ENCODE data around the gene SIRT3. TPM values are rescaled to one million over a fixed set of nuclear protein-coding genes. Genes with fewer than 3 reads are reported as not detected.

SIRT3 gene
- total and polyA plus RNA-seq, 4 donors: 14.6 to 21.2 (median 16.4) TPM

- no peak overlapping the region for H3K27ac ChIP-seq (ENCODE audit: low read depth in 1 of 2, low read length in 1 of 2)
- no peak for TF ChIP-seq CTCF (IDR thresholded peaks at IDR 0.05; ENCODE audit: control extremely low read depth, extremely low read depth)
- DNase-seq: peak in 2 of 3 donors; percentile 16 to 32
- WGBS, 2 donors: 3 to 4% methylated on average over 69 to 85 of the region's 85 CpGs
- H3K9ac ChIP-seq (ENCODE audit: insufficient read depth in 1 of 2, low read length in 2 of 2): no peak overlapping the region
- H3K4me1 ChIP-seq (ENCODE audit: control insufficient read depth in 5 of 5, insufficient read depth in 5 of 5, low read length in 5 of 5): peaks cover 0 to 15% (median 0%) of the 10 kb centered on the region in 5 donors
- no peaks in the 10 kb centered on the region for H3K36me3 ChIP-seq (ENCODE audit: control insufficient read depth in 4 of 4, insufficient read depth in 4 of 4, low read length in 4 of 4)
- H3K27me3 ChIP-seq (ENCODE audit: control insufficient read depth in 3 of 3, insufficient read depth in 3 of 3, low read length in 2 of 3): peaks cover 0 to 66% (median 36%) of the 10 kb centered on the region in 3 donors
- H3K4me3 ChIP-seq: no peak overlapping the region
- H3K9me3 ChIP-seq (ENCODE audit: control insufficient read depth in 4 of 4, insufficient read depth in 3 of 4, low read length in 3 of 4): no peaks in the 10 kb centered on the region
- peak; percentile 45 for ATAC-seq (ENCODE audit: insufficient read depth, low FRiP score)
Measured at GRCh38 chr11:279966-280705, 44.0 kb upstream of the SIRT3 start.

- no peak overlapping the region for H3K9ac ChIP-seq (ENCODE audit: insufficient read depth in 1 of 2, low read length in 2 of 2)
- no peak for TF ChIP-seq CTCF (IDR thresholded peaks at IDR 0.05; ENCODE audit: control extremely low read depth, extremely low read depth)
- H3K4me3 ChIP-seq: peak overlapping the region; percentile 5
- ATAC-seq (ENCODE audit: insufficient read depth, low FRiP score) (no peak), DNase-seq (peak in 1 of 3 donors; percentile 48)
- peaks cover 0 to 15% (median 0%) of the 10 kb centered on the region in 5 donors for H3K4me1 ChIP-seq (ENCODE audit: control insufficient read depth in 5 of 5, insufficient read depth in 5 of 5, low read length in 5 of 5)
- H3K27ac ChIP-seq (ENCODE audit: low read depth in 1 of 2, low read length in 1 of 2): no peak overlapping the region
- H3K27me3 ChIP-seq (ENCODE audit: control insufficient read depth in 3 of 3, insufficient read depth in 3 of 3, low read length in 2 of 3): peaks cover 0 to 70% (median 36%) of the 10 kb centered on the region in 3 donors
- H3K36me3 ChIP-seq (ENCODE audit: control insufficient read depth in 4 of 4, insufficient read depth in 4 of 4, low read length in 4 of 4): no peaks in the 10 kb centered on the region
- 12 to 17% methylated on average over 82 to 97 of the region's 97 CpGs for WGBS, 2 donors
- H3K9me3 ChIP-seq (ENCODE audit: control insufficient read depth in 4 of 4, insufficient read depth in 3 of 4, low read length in 3 of 4): no peaks in the 10 kb centered on the region
Measured at GRCh38 chr11:279040-279965, 43.2 kb upstream of the SIRT3 start.

- Histone ChIP-seq H3K36me3 (ENCODE audit: control insufficient read depth in 4 of 4, insufficient read depth in 4 of 4, low read length in 4 of 4) (no peaks in the 10 kb centered on the region), H3K27me3 (ENCODE audit: control insufficient read depth in 3 of 3, insufficient read depth in 3 of 3, low read length in 2 of 3) (peaks cover 0 to 70% (median 32%) of the 10 kb centered on the region in 3 donors), H3K27ac (ENCODE audit: low read depth in 1 of 2, low read length in 1 of 2) (no peak within 1 kb of the TSS), H3K9ac (ENCODE audit: insufficient read depth in 1 of 2, low read length in 2 of 2) (no peak within 1 kb of the TSS), H3K4me3 (peak within 1 kb of the TSS; percentile 5), H3K4me1 (ENCODE audit: control insufficient read depth in 5 of 5, insufficient read depth in 5 of 5, low read length in 5 of 5) (peaks cover 0 to 15% (median 0%) of the 10 kb centered on the region in 5 donors), H3K9me3 (ENCODE audit: control insufficient read depth in 4 of 4, insufficient read depth in 3 of 4, low read length in 3 of 4) (no peaks in the 10 kb centered on the region)
- 66 to 77% methylated on average over 21 of the region's 21 CpGs for WGBS, 2 donors
- no peak for TF ChIP-seq CTCF (IDR thresholded peaks at IDR 0.05; ENCODE audit: control extremely low read depth, extremely low read depth)
- ATAC-seq (ENCODE audit: insufficient read depth, low FRiP score): no peak
- no peak for DNase-seq
Measured at GRCh38 chr11:278001-278951, 42.1 kb upstream of the SIRT3 start, which contains the start of gene NLRP6. Gene NLRP6 (plus strand): TSS chr11:278407. CDS start chr11:278570, 163 bp downstream.

All from lung (tissue), 12 donors.